BJ (cell line): Measurements from ENCODE around the gene EBI3. TPM values are rescaled to one million over a fixed set of nuclear protein-coding genes. Genes with fewer than 3 reads are reported as not detected.
A peak's percentile ranks its signal among the peaks of the same experiment; 100 is the strongest.
"Not testable (repeated sequence)": the region's sequence is repeated elsewhere in the genome, so short reads cannot be mapped to it uniquely, and the experiment has no call there.

ENCODE experiments used
- CTCF ChIA-PET: fragments of 350-600 bp; formaldehyde crosslinking; extraction: SDS; loops from one replicate; lab custom pipeline; 2021; ENCODE audit warnings: antibody characterized with exemption, inconsistent platforms; lab: Yijun Ruan, JAX
- POLR2A ChIA-PET: fragments of 300-600 bp; sonication (Branson Sonifier 250); formaldehyde crosslinking; extraction: SDS; loops from one replicate; lab custom pipeline; 2021; ENCODE audit warnings: antibody characterized with exemption; lab: Charles Lee
- DNase-seq: peaks from one replicate; pipeline ENCODE4 v3.0.0-alpha.2; 2011; ENCODE audit warnings: low read depth
- H3K27me3 ChIP-seq: 2 replicates; pipeline ENCODE4 v1.6.0; 2011; ENCODE audit warnings: low read length; ENCODE audit not compliant: control insufficient read depth, insufficient read depth
- H3K36me3 ChIP-seq: 2 replicates; pipeline ENCODE4 v1.5.1; 2011; ENCODE audit warnings: low read length; ENCODE audit not compliant: control insufficient read depth, insufficient read depth
- H3K4me3 ChIP-seq: 2 replicates; pipeline ENCODE4 v1.5.1; 2011; ENCODE audit warnings: low read depth, mild to moderate bottlenecking, control low read depth, low read length
- CTCF ChIP-seq: IDR thresholded peaks from 2 replicates; pipeline ENCODE4 v1.5.1; 2011; ENCODE audit warnings: low read depth, mild to moderate bottlenecking, control low read depth, inconsistent platforms, low read length, moderate library complexity; ENCODE audit not compliant: insufficient read depth
- polyA plus RNA-seq: library from polyadenylated mRNA; depleted of rRNA; stranded (reverse); fragments of >200 nt; gene quantifications from 2 replicates; pipeline ENCODE4 v1.2.3, GENCODE V29; 2011

The EBI3 gene
- polyA plus RNA-seq, 1 experiment: 1.2 TPM

DNA sequence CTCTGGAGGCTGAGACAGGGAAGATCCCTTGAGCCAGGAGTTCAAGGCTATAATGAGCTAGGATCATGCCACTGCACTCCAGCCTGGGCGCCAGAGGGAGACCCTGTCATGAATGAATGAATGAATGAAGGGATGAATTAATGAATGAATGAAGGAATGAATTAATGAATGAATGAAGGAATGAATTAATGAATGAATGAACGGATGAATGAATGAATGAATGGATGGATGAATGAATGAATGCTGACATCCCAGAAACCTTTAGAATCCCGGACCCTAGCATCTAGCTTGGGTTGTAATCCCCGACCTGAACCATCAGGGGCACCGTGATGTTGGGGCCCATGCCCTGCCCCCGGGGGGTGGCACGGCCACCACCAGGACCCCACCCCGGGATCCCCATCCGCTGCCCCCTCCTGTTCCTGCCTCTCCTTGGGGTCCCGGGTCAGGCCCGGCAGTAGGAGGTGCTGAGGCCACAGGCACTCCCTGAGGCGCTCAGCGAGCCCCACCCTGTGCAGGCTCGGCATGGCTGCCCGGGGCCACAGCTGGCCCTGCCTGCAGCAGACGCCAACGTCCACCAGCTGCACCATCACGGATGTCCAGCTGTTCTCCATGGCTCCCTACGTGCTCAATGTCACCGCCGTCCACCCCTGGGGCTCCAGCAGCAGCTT is 3.4 kb downstream of the EBI3 start:
- peaks cover 4% of the 10 kb centered on the region; the same call in 1 of the 2 replicates for H3K27me3 ChIP-seq
- ChIA-PET POLR2A (no interaction called here), CTCF (interaction anchor here (0.7 to 1.6 kb wide), 5 partner anchors 9 to 293 kb away, joined by 3 to 9 read pairs (median 6); no protein-coding TSS in a partner anchor)
- H3K4me3 ChIP-seq: no peak overlapping the region
- H3K36me3 ChIP-seq: no peaks in the 10 kb centered on the region
- no peak for TF ChIP-seq CTCF
- DNase-seq: no peak

- ChIA-PET CTCF (interaction anchor here (0.7 to 1.9 kb wide), 7 partner anchors 8 to 292 kb away, joined by 3 to 9 read pairs (median 5); partner anchors contain the start of gene YJU2), POLR2A (no interaction called here)
- peak; percentile 71 for TF ChIP-seq CTCF
- no peak for DNase-seq
- Histone ChIP-seq H3K4me3 (no peak overlapping the region), H3K36me3 (no peaks in the 10 kb centered on the region), H3K27me3 (no peaks in the 10 kb centered on the region)
These were observed 4.0 kb downstream of the EBI3 start for GRCh38 chr19:4233282-4233853.

DNA sequence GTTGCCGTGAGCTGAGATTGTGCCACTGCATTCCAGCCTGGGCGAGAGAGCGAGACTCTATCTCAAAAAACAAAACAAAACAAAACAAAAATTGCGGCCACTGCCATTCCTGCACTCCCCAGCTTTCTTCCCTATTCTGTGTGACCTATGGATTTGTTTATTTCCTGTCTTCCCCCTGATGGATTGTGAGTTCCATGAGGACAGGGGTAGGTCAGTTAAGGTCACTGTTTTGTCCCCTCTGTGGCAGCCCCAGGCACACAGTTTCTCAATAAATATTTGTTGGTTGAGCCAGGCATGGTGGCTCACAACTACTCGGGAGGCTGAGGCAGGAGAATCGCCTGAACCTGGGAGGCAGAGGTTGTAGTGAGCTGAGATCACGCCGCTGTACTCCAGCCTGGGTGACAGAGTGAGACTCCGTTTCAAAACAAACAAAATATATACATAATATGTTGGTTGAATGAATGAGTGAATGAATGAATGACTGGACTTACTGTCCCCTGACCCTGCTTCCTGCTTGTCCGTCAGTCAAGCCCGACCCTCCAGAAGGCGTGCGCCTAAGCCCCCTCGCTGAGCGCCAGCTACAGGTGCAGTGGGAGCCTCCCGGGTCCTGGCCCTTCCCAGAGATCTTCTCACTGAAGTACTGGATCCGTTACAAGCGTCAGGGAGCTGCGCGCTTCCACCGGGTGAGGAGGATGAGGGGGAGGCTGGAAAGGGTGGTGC is 5.0 kb downstream of the EBI3 start:
- ChIA-PET CTCF (interaction anchor here (0.7 to 1.9 kb wide), 6 partner anchors 13 to 291 kb away, joined by 3 to 9 read pairs (median 6); partner anchors contain the start of gene YJU2), POLR2A (no interaction called here)
- Histone ChIP-seq H3K27me3 (no peaks in the 10 kb centered on the region), H3K36me3 (no peaks in the 10 kb centered on the region), H3K4me3 (no peak overlapping the region)
- DNase-seq: no peak
- TF ChIP-seq CTCF: no peak

- no peak for TF ChIP-seq CTCF
- no peaks in the 10 kb centered on the region for H3K36me3 ChIP-seq
These were observed 5.5 kb downstream of the EBI3 start for GRCh38 chr19:4234862-4235201.

GRCh38 chr19:4237510-4237909 is 8.2 kb downstream of the EBI3 start:
- H3K36me3 ChIP-seq, H3K4me3 ChIP-seq, H3K27me3 ChIP-seq, POLR2A ChIA-PET, DNase-seq: not testable (repeated sequence)
- CTCF ChIA-PET: interaction anchor here (0.7 kb wide), 1 partner anchor 57 kb away, joined by 3 read pairs; no protein-coding TSS in a partner anchor

More at GRCh38 chr19:4234862-4235201, 5.5 kb downstream of the EBI3 start:
- CTCF ChIA-PET: interaction anchor here (1.8 to 1.9 kb wide), 2 partner anchors 12 to 118 kb away, joined by 5 to 8 read pairs; partner anchors contain the start of gene YJU2
- no peaks in the 10 kb centered on the region for H3K27me3 ChIP-seq
- DNase-seq: no peak
- no peak overlapping the region for H3K4me3 ChIP-seq
- POLR2A ChIA-PET: no interaction called here
